DMS153 (cell line): Measurements from ENCODE around the gene ZNF280A.
A peak's percentile ranks its signal among the peaks of the same experiment; 100 is the strongest.
"Not testable (repeated sequence)": the region's sequence is repeated elsewhere in the genome, so short reads cannot be mapped to it uniquely, and the experiment has no call there.

Experiments
- DNase-seq: peaks from one replicate; lab custom pipeline; 2025; lab: John Stamatoyannopoulos, UW

The ZNF280A gene

DNA sequence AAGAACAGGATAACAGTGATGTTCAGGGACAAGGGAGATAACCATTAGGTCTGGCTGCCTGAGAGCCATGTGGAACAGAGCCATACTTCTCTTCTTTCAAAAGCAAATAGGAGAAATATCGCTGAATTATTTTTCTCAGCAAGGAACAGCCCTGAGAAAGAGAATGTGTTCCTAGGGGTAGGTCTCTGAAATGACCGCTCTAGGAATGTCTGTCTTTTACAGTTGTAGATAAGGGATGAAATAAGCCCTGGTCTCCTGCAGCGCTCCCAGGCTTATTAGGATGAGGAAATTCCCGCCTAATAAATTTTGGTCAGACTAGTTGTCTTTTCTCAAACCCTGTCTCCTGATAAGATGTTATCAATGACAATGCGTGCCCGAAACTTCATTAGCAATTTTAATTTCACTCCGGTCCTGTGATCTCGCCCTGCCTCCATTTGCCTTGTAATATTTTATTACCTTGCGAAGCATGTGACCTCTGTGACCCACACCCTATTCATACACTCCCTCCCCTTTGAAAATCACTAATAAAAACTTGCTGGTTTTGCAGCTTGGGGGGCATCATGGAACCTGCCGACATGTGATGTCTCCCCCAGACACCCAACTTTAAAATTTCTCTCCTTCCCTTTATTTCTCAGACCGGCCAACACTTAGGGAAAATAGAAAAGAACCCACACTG, 51.1 kb downstream of the ZNF280A start:
- DNase-seq, result not testable (repeated sequence)

DNA sequence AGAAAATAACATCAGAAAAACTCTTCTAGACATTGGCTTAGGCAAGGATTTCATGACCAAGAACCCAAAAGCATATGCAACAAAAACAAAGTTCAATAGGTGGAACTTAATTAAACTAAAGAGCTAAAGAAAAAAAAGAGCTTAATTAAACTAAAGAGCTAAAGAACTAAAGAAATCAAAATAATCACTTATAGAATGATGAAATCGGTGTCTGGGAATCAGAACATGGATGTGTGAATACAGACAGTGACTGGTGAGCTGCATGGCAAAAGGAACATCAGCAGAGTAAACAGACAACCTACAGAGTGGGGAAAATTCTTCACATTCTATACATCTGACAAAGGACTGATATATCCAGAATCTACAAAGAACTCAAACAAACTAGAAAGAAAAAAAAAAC, 53.0 kb downstream of the ZNF280A start:
- no peak for DNase-seq

DNA sequence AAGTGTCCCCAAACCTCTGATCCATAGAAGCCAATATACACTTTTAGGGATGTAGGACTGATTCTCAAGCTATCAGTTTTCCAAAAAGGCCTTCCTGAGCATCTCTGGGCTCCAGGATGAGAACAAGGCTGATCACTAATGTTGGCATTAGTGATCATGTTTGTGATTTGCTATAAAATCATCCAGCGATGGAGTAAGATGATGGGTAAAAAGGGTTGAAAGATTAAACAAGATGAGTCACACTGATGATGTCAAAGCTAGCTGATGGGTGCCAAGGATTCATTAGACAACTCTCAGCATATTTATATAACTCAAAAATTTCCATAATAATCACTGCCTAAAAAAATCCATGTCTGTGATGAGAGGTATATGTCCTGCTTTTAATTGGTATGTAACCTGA, 54.3 kb downstream of the ZNF280A start:
- no peak for DNase-seq

DNA sequence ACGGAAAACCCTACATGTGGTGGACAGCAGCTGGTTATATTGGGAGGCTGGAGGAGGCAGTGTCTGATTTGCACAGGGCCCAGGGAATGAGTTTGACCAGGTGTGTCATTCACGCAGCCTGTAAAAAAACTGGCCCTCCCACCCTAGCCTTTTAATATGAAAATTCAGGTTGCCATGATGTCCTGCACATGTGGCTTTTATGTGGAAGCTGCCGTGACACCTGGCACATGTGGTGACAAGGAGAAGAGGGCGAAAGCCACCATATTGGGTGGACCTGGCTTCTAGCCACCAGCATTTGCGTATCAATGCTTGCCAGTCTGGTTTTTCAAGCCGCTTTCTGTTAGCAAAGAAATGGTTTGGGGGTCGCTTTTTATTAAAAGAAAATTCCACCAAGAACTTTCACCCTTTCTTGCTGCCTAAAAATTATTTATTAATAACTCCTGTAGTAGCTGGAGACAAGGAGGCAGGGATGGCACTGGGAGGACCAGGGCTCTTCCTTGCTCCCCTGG, 54.9 kb downstream of the ZNF280A start:
- DNase-seq, result no peak

DNA sequence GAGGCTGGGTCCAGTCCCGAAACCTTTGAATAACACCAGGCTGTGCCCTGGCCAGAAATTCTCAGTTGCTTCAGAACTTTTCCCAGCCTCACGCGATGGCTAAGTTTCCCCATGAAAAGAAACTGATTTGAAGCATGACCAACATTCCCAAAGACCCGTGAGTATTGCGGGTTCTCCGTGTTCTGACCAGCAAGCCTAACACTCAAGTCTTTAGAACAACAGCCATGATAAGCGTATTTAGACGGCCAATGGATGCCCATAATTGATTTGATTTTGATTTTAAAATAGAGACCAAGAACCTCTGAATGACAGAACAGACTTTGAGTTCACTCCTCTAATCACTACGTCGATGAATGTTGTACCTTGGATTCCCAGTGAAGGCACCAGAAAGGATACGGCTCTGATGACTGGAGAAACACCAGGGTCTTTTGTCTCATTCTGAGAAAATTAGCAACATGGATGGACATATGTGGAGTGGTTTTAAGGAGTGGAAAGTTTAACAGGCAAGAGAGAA, 55.5 kb downstream of the ZNF280A start:
- DNase-seq, result no peak

DNA sequence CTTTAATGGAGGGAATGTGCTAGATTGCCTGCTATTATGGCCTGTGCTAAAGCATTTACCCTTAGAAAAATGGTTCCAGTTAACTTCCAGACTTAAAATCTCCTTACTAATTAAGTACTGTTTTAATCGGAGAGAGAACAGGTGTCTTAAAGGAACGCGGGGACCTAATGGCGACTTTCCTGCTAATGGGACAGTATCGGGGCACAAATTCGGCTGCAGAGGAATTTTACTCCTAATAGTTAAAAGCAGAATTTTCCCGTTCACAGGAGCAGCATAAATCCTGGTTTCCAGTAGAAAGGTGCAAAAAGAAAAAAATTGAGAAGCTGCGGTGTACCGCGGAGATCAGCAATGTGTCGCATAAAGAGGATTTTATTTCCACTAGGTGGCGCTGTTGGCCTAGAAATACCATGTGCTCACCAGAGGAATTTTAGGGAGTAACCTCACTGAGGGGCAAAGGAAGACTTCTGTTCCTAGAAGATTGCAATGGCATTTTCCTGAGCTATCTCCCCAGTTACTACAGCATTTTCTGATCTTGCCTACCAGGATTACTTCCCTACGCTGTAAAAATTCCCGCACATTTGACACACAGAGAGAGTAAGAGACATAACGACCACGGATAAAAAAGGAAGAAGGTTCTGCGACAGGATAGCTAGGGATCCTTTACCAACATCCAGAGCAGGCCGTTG, 56.1 kb downstream of the ZNF280A start:
- DNase-seq, result peak; percentile 11
